Heart right ventricle (tissue), 16 donors: ENCODE data around the gene RADX. TPM values are rescaled to one million over a fixed set of nuclear protein-coding genes. Genes with fewer than 3 reads are reported as not detected.

ENCODE experiments used
- ATAC-seq, 8 donors: fragments of 200-7000 bp; cut with Tn5 transposase; one replicate each; pipeline ENCODE4 v1.9.1; 2020; ENCODE audit warnings: mild to moderate bottlenecking in 8 of 8, moderate library complexity in 8 of 8, moderate number of reproducible peaks in 1 of 8
- DNase-seq, 2 donors: peaks; one replicate each; pipeline ENCODE4 v3.0.0-alpha.2; 2020
- H3K27ac ChIP-seq, 10 donors: fragments of 200-600 bp; sonication (generic) in 2 of 10; one replicate each; pipeline versions ENCODE4 v1.5.0 to v1.8.0; 2020 to 2022; ENCODE audit warnings: mild to moderate bottlenecking in 3 of 10
- H3K27me3 ChIP-seq, 7 donors: fragments of 200-600 bp; one replicate each; pipeline ENCODE4 v1.8.0; 2021 to 2022; ENCODE audit warnings: mild to moderate bottlenecking in 2 of 7
- H3K36me3 ChIP-seq, 9 donors: fragments of 200-600 bp; sonication (generic) in 1 of 9; one replicate each; pipeline versions ENCODE4 v1.5.0 to v1.8.0; 2020 to 2022; ENCODE audit warnings: mild to moderate bottlenecking in 2 of 9
- H3K4me1 ChIP-seq, 9 donors: fragments of 200-600 bp; sonication (generic) in 1 of 9; one replicate each; pipeline versions ENCODE4 v1.5.0 to v1.8.0; 2020 to 2022; ENCODE audit warnings: mild to moderate bottlenecking in 4 of 9
- H3K4me3 ChIP-seq, 10 donors: fragments of 200-600 bp; sonication (generic) in 2 of 10; one replicate each; pipeline versions ENCODE4 v1.5.0 to v1.8.0; 2020 to 2022; ENCODE audit warnings: mild to moderate bottlenecking in 7 of 10, moderate library complexity in 2 of 10
- H3K9me3 ChIP-seq, 11 donors: fragments of 200-600 bp in 10 of 11; sonication (generic) in 2 of 11; one replicate each; pipeline versions ENCODE4 v1.5.0 to v1.8.0; 2013 to 2022; ENCODE audit warnings: mild to moderate bottlenecking in 2 of 11, control low read depth in 1 of 11, moderate library complexity in 1 of 11
- CTCF ChIP-seq, 9 donors: fragments of 200-600 bp; sonication (generic) in 2 of 9; IDR thresholded peaks; one replicate each; pipeline versions ENCODE4 v1.5.0 to v1.8.0; 2021 to 2022; ENCODE audit warnings: antibody characterized with exemption in 9 of 9, mild to moderate bottlenecking in 5 of 9, moderate library complexity in 1 of 9
- WGBS, 2 donors: extraction: QIAGEN DNeasy Blood & Tissue Kit; methylation state at CpG; one replicate each; pipeline ENCODE4 v1.1.7; 2013; ENCODE audit warnings: inconsistent platforms in 1 of 2; 5-methylcytosine and 5-hydroxymethylcytosine counted together
- intact Hi-C, 10 donors: fragments of 100-400 bp; cut with DNase I; formaldehyde crosslinking; loops; one replicate each; pipeline versions ENCODE4 v1.11.1 to v1.14.2; 2022
- polyA plus RNA-seq, 2 donors: library from polyadenylated mRNA; stranded (reverse); fragments of 200-250 nt; gene quantifications; one replicate each; pipeline ENCODE4 v1.2.3, GENCODE V29; 2013
- total RNA-seq, 10 donors: library from RNA; stranded (reverse); fragmentation: NEBNext Ultra II Directional in 3 of 10; extraction: Animal tissue kit (Norgen Biotek cat#: 25700) in 3 of 10; gene quantifications; one replicate each; pipeline versions ENCODE4 v1.2.1 to v1.2.4, GENCODE V29; 2021 to 2023
- donor health status: Arrhythmogenic right ventricular cardiomyopathy.
- donor health status: ischemic (EF 13 %, LVEDD 7.1; RV severe dilation, severe dysfunction).
- donor health status: healthy with polysubstance abuse.
- donor health status: DM: no; HTN: yes; CAD: no.
- donor health status: DM: no; HTN: no; CAD: no.
- donor health status: ischemic (EF 25% LVEDD 6.9; RV normal size, moderate dysfunction).
- donor health status: ischemic (EF 25% LVEDD 5.7; RV mildly dilated, moderate dysfunction).
- donor health status: healthy.
- donor health status: DM: yes; HTN: yes; CAD: no.
- donor health status: Ischemic cardiomyopathy.
- donor health status: ischemic (EF 35%, LVEDD 5.7; RV mildly dilated, moderate dysfunction).
- donor health status: nonischemic (EF 11% LVEDD 7.7; RV severe dilation, severe dysfunction).
- donor health status: DM: yes; HTN: yes; CAD: no.
- donor health status: PGD.
- donor health status: ischemic (EF 29% LVEDD 5.4; RV normal size, mild dysfunction).
- donor health status: nonischemic (EF 23%, LVEDD 6.1; RV moderate dilation, normal function).

The RADX gene
- total and polyA plus RNA-seq, 12 donors, result 0.65 to 3.7 (median 1.2) TPM

- Histone ChIP-seq H3K4me1 (no peaks in the 10 kb centered on the region), H3K27ac (no peak overlapping the region), H3K36me3 (no peaks in the 10 kb centered on the region), H3K9me3 (no peaks in the 10 kb centered on the region), H3K27me3 (peaks cover 0 to 26% (median 0%) of the 10 kb centered on the region in 7 donors), H3K4me3 (no peak overlapping the region)
- intact Hi-C loops, result no loop called here
- no peak for ATAC-seq
- DNase-seq, result no peak
- 40 to 57% methylated on average over 2 of the region's 2 CpGs for WGBS, 2 donors
- TF ChIP-seq CTCF (IDR thresholded peaks at IDR 0.05), result no peak
Measured at GRCh38 chrX:106585478-106585877, 26.3 kb upstream of the RADX start.

- WGBS, 2 donors, result 70 to 84% methylated on average over 2 of the region's 2 CpGs
- Histone ChIP-seq H3K4me3 (no peak overlapping the region), H3K27me3 (peaks cover 0 to 32% (median 0%) of the 10 kb centered on the region in 7 donors), H3K36me3 (no peaks in the 10 kb centered on the region), H3K9me3 (no peaks in the 10 kb centered on the region), H3K27ac (no peak overlapping the region), H3K4me1 (no peaks in the 10 kb centered on the region)
- no peak for DNase-seq
- no peak for TF ChIP-seq CTCF (IDR thresholded peaks at IDR 0.05)
- ATAC-seq, result no peak
- intact Hi-C loops, result no loop called here
Measured at GRCh38 chrX:106588801-106589200, 23.0 kb upstream of the RADX start.

DNA sequence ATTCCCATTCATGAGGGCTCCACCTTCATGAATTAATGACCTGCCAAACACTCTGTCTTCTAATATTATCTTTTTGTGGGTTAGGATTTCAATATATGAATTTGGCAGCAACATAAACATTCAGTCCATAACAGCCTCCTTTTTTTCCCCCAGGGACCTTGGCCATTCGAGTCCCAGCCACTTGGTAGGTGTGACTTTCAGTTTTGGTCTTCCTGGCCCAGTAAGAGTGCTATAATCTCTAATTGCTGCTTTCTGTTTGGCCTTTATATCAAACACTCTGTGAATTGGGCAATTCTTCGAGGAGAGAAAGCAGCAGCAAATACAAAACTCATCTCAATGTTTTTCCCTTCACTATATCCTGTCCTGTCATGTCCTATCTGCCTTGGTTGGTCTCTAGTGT is 12.4 kb upstream of the RADX start:
- no peak overlapping the region for H3K4me3 ChIP-seq
- peaks cover 0 to 34% (median 0%) of the 10 kb centered on the region in 7 donors for H3K27me3 ChIP-seq
- H3K27ac ChIP-seq, result no peak overlapping the region
- no peaks in the 10 kb centered on the region for H3K4me1 ChIP-seq
- WGBS, 2 donors, result 41 to 62% methylated on average over 2 of the region's 2 CpGs
- no peaks in the 10 kb centered on the region for H3K9me3 ChIP-seq
- intact Hi-C loops, result loop anchor here in 1 of 10 donors (5.0 kb wide), 1 partner anchor 157 kb away; no protein-coding TSS in a partner anchor
- no peak for DNase-seq
- no peak for TF ChIP-seq CTCF (IDR thresholded peaks at IDR 0.05)
- H3K36me3 ChIP-seq, result no peaks in the 10 kb centered on the region
- no peak for ATAC-seq

- no peak for TF ChIP-seq CTCF (IDR thresholded peaks at IDR 0.05)
- ATAC-seq, result no peak
Measured at GRCh38 chrX:106606571-106606970, 5.2 kb upstream of the RADX start.

More at GRCh38 chrX:106606571-106606970, 5.2 kb upstream of the RADX start:
- Histone ChIP-seq H3K9me3 (no peaks in the 10 kb centered on the region), H3K36me3 (no peaks in the 10 kb centered on the region), H3K27ac (no peak overlapping the region), H3K4me3 (no peak overlapping the region), H3K27me3 (peaks cover 0 to 18% (median 0%) of the 10 kb centered on the region in 7 donors), H3K4me1 (no peaks in the 10 kb centered on the region)
- no peak for DNase-seq
- 78 to 81% methylated on average over 1 of the region's 1 CpG for WGBS, 2 donors
- intact Hi-C loops, result no loop called here
